ENCODE data around the gene MCC. TPM values are rescaled to one million over a fixed set of nuclear protein-coding genes. Genes with fewer than 3 reads are reported as not detected.

MCC gene
- total RNA-seq, 3 donors from 2014 or later (not counting 1 experiment from before 2014, with no cell fraction given): 0.68 to 1.8 (median 1.4) TPM

- no peaks in the 10 kb centered on the region for H3K36me3 Mint-ChIP-seq
- no peaks in the 10 kb centered on the region for H3K27me3 ChIP-seq (ENCODE audit: control insufficient read depth, insufficient read depth, low read length)
- no peak for DNase-seq
- peaks cover 2 to 20% of the 10 kb centered on the region in 2 donors for H3K27me3 Mint-ChIP-seq (ENCODE audit: low read depth in 2 of 2)
- H3K4me1 Mint-ChIP-seq: no peaks in the 10 kb centered on the region
- no peak overlapping the region for H3K27ac Mint-ChIP-seq
- no peak for TF ChIP-seq CTCF (IDR thresholded peaks at IDR 0.05)
- no peak overlapping the region for H3K27ac ChIP-seq (ENCODE audit: low read length)
- no peaks in the 10 kb centered on the region for H3K4me1 ChIP-seq (ENCODE audit: control insufficient read depth, insufficient read depth, low read length)
- ATAC-seq: no peak
- no peaks in the 10 kb centered on the region for H3K9me3 ChIP-seq (ENCODE audit: control insufficient read depth, insufficient read depth, low read length)
- H3K4me3 ChIP-seq (ENCODE audit: low read length): no peak overlapping the region
- H3K4me3 Mint-ChIP-seq: no peak overlapping the region
- H3K36me3 ChIP-seq (ENCODE audit: control insufficient read depth, insufficient read depth, low read length): no peaks in the 10 kb centered on the region
- no peaks in the 10 kb centered on the region for H3K9me3 Mint-ChIP-seq
- intact Hi-C loops (cut with micrococcal nuclease): no loop called here
- 78% methylated on average over 4 of the region's 5 CpGs for WGBS (ENCODE audit: insufficient coverage)
These were observed 288.9 kb downstream of the MCC start for GRCh38 chr5:113199122-113199905.

GRCh38 chr5:113197456-113198200 is 290.6 kb downstream of the MCC start:
- H3K4me3 Mint-ChIP-seq: no peak overlapping the region
- no peaks in the 10 kb centered on the region for H3K9me3 ChIP-seq (ENCODE audit: control insufficient read depth, insufficient read depth, low read length)
- no peaks in the 10 kb centered on the region for H3K27me3 ChIP-seq (ENCODE audit: control insufficient read depth, insufficient read depth, low read length)
- H3K27ac Mint-ChIP-seq: no peak overlapping the region
- no peaks in the 10 kb centered on the region for H3K4me1 Mint-ChIP-seq
- WGBS (ENCODE audit: insufficient coverage): 61% methylated on average over 7 of the region's 7 CpGs
- H3K36me3 ChIP-seq (ENCODE audit: control insufficient read depth, insufficient read depth, low read length): no peaks in the 10 kb centered on the region
- DNase-seq: no peak
- no peak overlapping the region for H3K4me3 ChIP-seq (ENCODE audit: low read length)
- no peaks in the 10 kb centered on the region for H3K36me3 Mint-ChIP-seq
- no peak for TF ChIP-seq CTCF (IDR thresholded peaks at IDR 0.05)
- intact Hi-C loops (cut with micrococcal nuclease): no loop called here
- H3K27me3 Mint-ChIP-seq (ENCODE audit: low read depth in 2 of 2): peaks cover 5 to 10% of the 10 kb centered on the region in 2 donors
- no peaks in the 10 kb centered on the region for H3K4me1 ChIP-seq (ENCODE audit: control insufficient read depth, insufficient read depth, low read length)
- H3K27ac ChIP-seq (ENCODE audit: low read length): no peak overlapping the region
- no peak for ATAC-seq
- peaks cover 0 to 3% of the 10 kb centered on the region in 2 donors for H3K9me3 Mint-ChIP-seq

GRCh38 chr5:113195771-113196170 is 292.5 kb downstream of the MCC start:
- WGBS (ENCODE audit: insufficient coverage): 92% methylated on average over 3 of the region's 4 CpGs
- Histone ChIP-seq H3K4me1 (ENCODE audit: control insufficient read depth, insufficient read depth, low read length) (no peaks in the 10 kb centered on the region), H3K36me3 (ENCODE audit: control insufficient read depth, insufficient read depth, low read length) (no peaks in the 10 kb centered on the region), H3K27me3 (ENCODE audit: control insufficient read depth, insufficient read depth, low read length) (no peaks in the 10 kb centered on the region), H3K4me3 (ENCODE audit: low read length) (no peak overlapping the region), H3K27ac (ENCODE audit: low read length) (no peak overlapping the region), H3K9me3 (ENCODE audit: control insufficient read depth, insufficient read depth, low read length) (no peaks in the 10 kb centered on the region)
- Mint-ChIP-seq H3K27ac (no peak overlapping the region), H3K27me3 (ENCODE audit: low read depth in 2 of 2) (peaks cover 5 to 10% of the 10 kb centered on the region in 2 donors), H3K4me1 (no peaks in the 10 kb centered on the region), H3K9me3 (peaks cover 0 to 3% of the 10 kb centered on the region in 2 donors), H3K4me3 (no peak overlapping the region), H3K36me3 (no peaks in the 10 kb centered on the region)
- intact Hi-C loops (cut with micrococcal nuclease): no loop called here
- DNase-seq (no peak), ATAC-seq (no peak)
- TF ChIP-seq CTCF (IDR thresholded peaks at IDR 0.05): no peak

Data from natural killer cell (primary cell).